ENCODE data around the gene CPNE5. TPM values are rescaled to one million over a fixed set of nuclear protein-coding genes. Genes with fewer than 3 reads are reported as not detected.

CPNE5 gene
- total RNA-seq, 1 experiment from 2014 or later, result 0.42 TPM

GRCh38 chr6:36807143-36807542 is 32.1 kb downstream of the CPNE5 start:
- DNase-seq, result no peak
- no peaks in the 10 kb centered on the region for H3K36me3 ChIP-seq (replicated peaks; ENCODE audit: control insufficient read depth, insufficient read depth, low read length)
- no peak overlapping the region for H3K4me3 ChIP-seq (ENCODE audit: insufficient read depth, low read depth, low read length)
- H3K27me3 ChIP-seq (ENCODE audit: control insufficient read depth, insufficient read depth, low read length), result no peaks in the 10 kb centered on the region

DNA sequence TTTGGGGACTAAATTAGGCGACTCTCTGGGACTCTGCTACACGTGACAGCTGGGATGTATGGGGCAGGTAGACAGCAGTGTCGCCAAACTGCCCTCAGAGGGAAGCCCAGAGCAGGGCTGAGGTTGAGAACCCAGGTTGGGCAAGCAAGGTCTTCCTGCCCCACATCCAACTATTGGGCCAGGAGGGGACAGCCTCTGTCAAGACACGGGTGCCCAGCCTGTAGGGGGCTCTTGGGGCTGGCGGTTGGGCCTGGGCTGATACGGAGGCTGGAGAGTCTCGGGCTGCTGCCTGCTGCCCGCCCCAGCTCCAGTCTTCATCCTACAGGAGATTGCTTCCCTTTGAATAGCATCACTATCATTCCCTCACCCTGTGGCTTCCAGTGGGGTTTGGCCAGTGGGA is 33.3 kb downstream of the CPNE5 start:
- Histone ChIP-seq H3K36me3 (replicated peaks; ENCODE audit: control insufficient read depth, insufficient read depth, low read length) (no peaks in the 10 kb centered on the region), H3K4me3 (ENCODE audit: insufficient read depth, low read depth, low read length) (no peak overlapping the region), H3K27me3 (ENCODE audit: control insufficient read depth, insufficient read depth, low read length) (no peaks in the 10 kb centered on the region)
- DNase-seq, result peak; percentile 81

DNA sequence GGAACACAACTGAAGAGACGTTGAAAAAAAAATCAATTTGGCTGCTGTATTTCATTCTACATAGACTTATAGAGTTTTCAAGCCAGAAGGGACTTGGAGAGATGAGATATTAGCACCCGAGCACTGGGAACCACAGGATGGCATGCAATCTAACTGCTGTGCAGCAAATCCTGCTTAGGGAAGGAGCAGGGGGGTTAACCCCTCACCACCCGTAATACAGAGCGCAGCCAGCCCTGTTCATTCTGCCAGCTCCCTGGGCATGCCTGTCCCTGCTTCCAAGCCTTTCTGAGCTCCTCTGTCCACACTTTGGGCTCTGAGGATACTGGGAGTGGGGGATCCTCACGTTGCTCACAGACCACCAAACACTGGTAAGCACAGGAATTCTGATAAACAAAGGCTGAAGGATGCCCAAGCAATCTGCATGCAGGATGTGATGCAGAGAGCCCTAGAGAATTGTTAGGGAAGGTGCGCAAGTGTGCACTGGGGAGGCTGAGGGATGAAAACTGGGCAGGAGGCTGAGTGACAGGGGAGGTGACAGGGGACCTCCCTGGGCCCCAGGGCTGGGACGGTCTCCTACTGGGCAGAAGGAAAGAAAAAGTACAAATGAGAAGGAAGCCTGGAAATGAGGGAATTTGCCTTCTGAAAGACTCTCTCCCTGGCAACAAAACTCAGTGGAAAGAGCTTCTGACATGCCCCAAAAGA is 34.0 kb downstream of the CPNE5 start:
- Histone ChIP-seq H3K4me3 (ENCODE audit: insufficient read depth, low read depth, low read length) (no peak overlapping the region), H3K27me3 (ENCODE audit: control insufficient read depth, insufficient read depth, low read length) (no peaks in the 10 kb centered on the region), H3K36me3 (replicated peaks; ENCODE audit: control insufficient read depth, insufficient read depth, low read length) (no peaks in the 10 kb centered on the region)
- peak; percentile 66 for DNase-seq

DNA sequence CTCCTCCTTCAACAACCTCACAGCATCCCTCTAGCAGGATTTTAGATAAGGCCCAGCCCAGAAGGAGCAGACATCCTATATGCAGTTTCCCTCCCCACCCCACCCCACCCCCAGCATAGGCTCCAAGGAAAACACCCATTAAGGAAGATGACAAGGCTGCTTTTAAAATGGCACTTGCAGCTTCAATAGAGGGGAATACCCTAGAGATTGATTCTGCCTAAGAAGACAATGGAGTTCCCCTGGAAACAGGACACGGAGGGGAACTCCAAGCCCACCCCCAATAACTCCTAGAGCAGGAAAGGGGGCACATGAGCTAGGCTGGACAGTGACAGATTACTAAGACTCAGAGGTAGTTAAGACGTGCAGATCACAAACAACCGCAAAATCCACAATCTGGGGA is 34.7 kb downstream of the CPNE5 start:
- no peak overlapping the region for H3K4me3 ChIP-seq (ENCODE audit: insufficient read depth, low read depth, low read length)

DNA sequence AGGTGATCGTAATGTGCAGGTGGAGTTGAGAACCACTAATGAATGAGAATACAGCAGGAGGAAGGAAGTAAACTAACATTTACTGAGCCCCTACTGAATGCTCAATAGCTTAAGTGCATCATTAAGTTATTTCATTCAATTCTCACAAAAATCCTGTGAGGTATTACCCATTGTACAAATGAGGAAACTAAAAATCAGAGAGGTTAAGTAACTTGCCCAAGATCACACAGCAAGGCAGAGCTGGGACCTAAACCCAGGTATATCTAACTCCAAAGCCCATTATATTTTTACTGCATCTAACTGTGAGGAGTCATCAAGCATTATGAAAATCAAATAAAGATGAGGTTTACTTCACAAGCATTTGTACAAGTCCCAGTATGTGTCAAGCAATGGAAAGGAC is 35.3 kb downstream of the CPNE5 start:
- Histone ChIP-seq H3K4me3 (ENCODE audit: insufficient read depth, low read depth, low read length) (no peak overlapping the region), H3K36me3 (replicated peaks; ENCODE audit: control insufficient read depth, insufficient read depth, low read length) (no peaks in the 10 kb centered on the region), H3K27me3 (ENCODE audit: control insufficient read depth, insufficient read depth, low read length) (no peaks in the 10 kb centered on the region)
- DNase-seq, result no peak

More for the DNA sequence above, 34.7 kb downstream of the CPNE5 start:
- Histone ChIP-seq H3K36me3 (replicated peaks; ENCODE audit: control insufficient read depth, insufficient read depth, low read length) (no peaks in the 10 kb centered on the region), H3K27me3 (ENCODE audit: control insufficient read depth, insufficient read depth, low read length) (no peaks in the 10 kb centered on the region)
- peak; percentile 64 for DNase-seq

GRCh38 chr6:36803482-36803881 is 35.8 kb downstream of the CPNE5 start:
- no peak for DNase-seq
- Histone ChIP-seq H3K27me3 (ENCODE audit: control insufficient read depth, insufficient read depth, low read length) (no peaks in the 10 kb centered on the region), H3K4me3 (ENCODE audit: insufficient read depth, low read depth, low read length) (no peak overlapping the region), H3K36me3 (replicated peaks; ENCODE audit: control insufficient read depth, insufficient read depth, low read length) (no peaks in the 10 kb centered on the region)

DNA sequence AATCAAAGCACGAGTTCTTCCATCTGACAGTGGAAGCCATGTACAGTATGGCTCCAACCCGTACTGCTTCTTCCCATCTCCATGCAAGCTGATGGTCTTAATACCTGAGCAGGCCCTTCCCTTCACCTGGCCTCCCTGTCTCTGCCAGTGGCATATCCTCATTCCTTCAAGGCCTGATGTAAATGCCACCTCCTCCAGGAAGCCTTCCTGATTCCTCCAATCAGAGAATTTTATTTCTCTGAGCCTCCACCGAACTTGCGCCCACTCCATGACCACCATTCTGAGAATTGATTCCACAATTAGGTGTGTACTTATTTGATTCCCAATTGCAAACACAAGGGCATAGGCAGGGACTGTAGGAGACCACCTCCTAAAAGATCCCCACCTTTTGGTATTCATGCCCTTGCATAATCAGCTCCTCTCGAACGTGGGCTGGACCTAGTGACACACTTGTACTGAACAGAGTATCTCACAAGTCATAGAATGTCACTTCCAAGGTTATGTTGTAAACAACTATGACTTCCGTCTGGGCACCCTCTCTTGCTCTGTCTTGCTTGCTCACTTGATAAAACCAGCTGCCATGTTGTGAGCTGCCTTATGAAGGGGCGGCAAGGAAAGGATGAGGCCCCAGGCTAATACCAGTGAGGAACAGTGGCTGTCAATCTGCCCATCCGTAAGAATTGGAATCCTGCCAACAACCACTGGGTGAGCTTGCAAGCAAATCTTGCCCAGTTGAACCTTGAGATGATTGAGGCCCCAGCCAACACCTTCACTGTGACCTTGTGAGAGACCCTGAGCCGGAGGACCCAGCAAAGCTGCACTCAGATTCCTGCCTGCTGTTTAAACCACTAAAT is 38.8 kb downstream of the CPNE5 start:
- Histone ChIP-seq H3K27me3 (ENCODE audit: control insufficient read depth, insufficient read depth, low read length) (no peaks in the 10 kb centered on the region), H3K4me3 (ENCODE audit: insufficient read depth, low read depth, low read length) (no peak overlapping the region), H3K36me3 (replicated peaks; ENCODE audit: control insufficient read depth, insufficient read depth, low read length) (no peaks in the 10 kb centered on the region)
- DNase-seq, result no peak

GRCh38 chr6:36798852-36799251 is 40.4 kb downstream of the CPNE5 start:
- no peaks in the 10 kb centered on the region for H3K36me3 ChIP-seq (replicated peaks; ENCODE audit: control insufficient read depth, insufficient read depth, low read length)
- no peak for DNase-seq
- H3K4me3 ChIP-seq (ENCODE audit: insufficient read depth, low read depth, low read length), result no peak overlapping the region
- no peaks in the 10 kb centered on the region for H3K27me3 ChIP-seq (ENCODE audit: control insufficient read depth, insufficient read depth, low read length)

DNA sequence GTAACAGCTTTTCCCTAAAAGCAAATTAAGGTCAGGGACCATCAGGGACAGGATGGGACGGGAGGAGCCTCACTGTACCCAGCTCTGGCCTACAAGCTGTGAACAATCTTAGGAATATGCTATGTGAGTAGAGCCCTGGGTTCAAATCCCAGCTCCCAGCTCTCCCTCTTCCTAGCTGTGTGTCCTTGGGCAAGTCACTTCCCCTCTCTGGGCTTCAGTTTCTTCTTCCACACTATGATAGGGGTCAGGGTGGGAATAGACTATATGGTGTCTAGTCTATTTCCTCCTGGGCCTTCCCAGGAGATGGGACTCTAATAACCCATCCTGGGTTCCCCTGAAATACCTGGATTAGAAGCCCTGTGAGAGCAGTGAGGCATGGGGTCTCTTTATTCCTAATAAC is 41.6 kb downstream of the CPNE5 start:
- no peak overlapping the region for H3K4me3 ChIP-seq (ENCODE audit: insufficient read depth, low read depth, low read length)
- H3K36me3 ChIP-seq (replicated peaks; ENCODE audit: control insufficient read depth, insufficient read depth, low read length), result no peaks in the 10 kb centered on the region
- no peak for DNase-seq
- H3K27me3 ChIP-seq (ENCODE audit: control insufficient read depth, insufficient read depth, low read length), result no peaks in the 10 kb centered on the region

- no peaks in the 10 kb centered on the region for H3K27me3 ChIP-seq (ENCODE audit: control insufficient read depth, insufficient read depth, low read length)
- DNase-seq, result no peak
- H3K36me3 ChIP-seq (replicated peaks; ENCODE audit: control insufficient read depth, insufficient read depth, low read length), result no peaks in the 10 kb centered on the region
- no peak overlapping the region for H3K4me3 ChIP-seq (ENCODE audit: insufficient read depth, low read depth, low read length)
These were observed 42.2 kb downstream of the CPNE5 start for GRCh38 chr6:36797055-36797454.

DNA sequence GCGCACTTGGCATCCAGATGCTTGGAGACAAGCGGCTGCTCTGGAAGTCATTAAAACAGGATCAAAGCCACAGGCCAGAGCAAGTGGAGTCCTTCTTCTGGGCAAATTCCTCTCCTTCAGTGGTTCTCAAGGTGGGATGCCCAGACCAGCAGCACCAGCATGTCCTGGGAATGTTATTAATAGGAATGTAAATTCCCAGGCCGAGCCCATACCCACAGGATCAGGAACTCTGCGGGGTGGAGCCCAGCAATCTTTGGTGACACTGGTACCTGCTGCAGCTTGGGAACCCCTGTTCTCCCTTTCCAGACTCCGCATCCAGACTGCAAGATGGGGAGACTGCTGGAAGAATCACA is 44.6 kb downstream of the CPNE5 start:
- Histone ChIP-seq H3K27me3 (ENCODE audit: control insufficient read depth, insufficient read depth, low read length) (no peaks in the 10 kb centered on the region), H3K36me3 (replicated peaks; ENCODE audit: control insufficient read depth, insufficient read depth, low read length) (no peaks in the 10 kb centered on the region), H3K4me3 (ENCODE audit: insufficient read depth, low read depth, low read length) (no peak overlapping the region)
- no peak for DNase-seq

- peak; percentile 77 for DNase-seq
- no peaks in the 10 kb centered on the region for H3K27me3 ChIP-seq (ENCODE audit: control insufficient read depth, insufficient read depth, low read length)
- H3K4me3 ChIP-seq (ENCODE audit: insufficient read depth, low read depth, low read length), result no peak overlapping the region; the same call in 1 of the 2 replicates
- no peaks in the 10 kb centered on the region for H3K36me3 ChIP-seq (replicated peaks; ENCODE audit: control insufficient read depth, insufficient read depth, low read length)
These were observed 45.1 kb downstream of the CPNE5 start for GRCh38 chr6:36793913-36794712.

DNA sequence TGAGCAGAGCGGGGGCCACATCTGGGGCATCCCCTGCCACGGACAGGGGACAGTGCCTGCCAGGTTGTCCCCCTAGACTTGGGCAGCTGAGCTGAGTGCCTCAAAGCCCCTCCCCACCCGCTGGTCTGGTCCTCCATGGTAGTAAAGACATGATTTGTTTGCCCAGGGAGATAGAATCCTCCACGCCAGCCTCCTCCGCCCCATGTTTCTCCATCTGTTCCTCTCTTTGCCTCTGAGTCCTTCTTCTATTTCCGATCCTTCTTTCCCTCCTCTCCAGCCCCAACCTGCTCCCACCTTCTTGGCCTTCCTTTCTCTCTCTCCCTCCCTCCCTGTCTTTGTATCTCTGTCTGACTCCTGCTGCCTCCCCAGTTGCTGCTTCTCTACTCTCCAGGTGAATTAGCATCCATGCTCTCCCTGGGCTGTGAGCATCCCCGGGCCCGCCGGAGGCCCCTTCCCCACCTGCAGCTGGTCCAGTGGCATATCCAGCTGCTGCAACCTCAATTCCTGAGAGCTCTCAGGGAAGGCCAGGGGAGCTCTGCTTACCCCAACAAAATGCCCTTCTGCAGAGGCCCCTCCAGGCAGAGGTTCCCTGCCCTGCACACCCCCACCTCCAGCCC is 45.8 kb downstream of the CPNE5 start:
- H3K4me3 ChIP-seq (ENCODE audit: insufficient read depth, low read depth, low read length), result no peak overlapping the region; the same call in 1 of the 2 replicates
- DNase-seq, result peak; percentile 85
- no peaks in the 10 kb centered on the region for H3K36me3 ChIP-seq (replicated peaks; ENCODE audit: control insufficient read depth, insufficient read depth, low read length)
- no peaks in the 10 kb centered on the region for H3K27me3 ChIP-seq (ENCODE audit: control insufficient read depth, insufficient read depth, low read length)

DNA sequence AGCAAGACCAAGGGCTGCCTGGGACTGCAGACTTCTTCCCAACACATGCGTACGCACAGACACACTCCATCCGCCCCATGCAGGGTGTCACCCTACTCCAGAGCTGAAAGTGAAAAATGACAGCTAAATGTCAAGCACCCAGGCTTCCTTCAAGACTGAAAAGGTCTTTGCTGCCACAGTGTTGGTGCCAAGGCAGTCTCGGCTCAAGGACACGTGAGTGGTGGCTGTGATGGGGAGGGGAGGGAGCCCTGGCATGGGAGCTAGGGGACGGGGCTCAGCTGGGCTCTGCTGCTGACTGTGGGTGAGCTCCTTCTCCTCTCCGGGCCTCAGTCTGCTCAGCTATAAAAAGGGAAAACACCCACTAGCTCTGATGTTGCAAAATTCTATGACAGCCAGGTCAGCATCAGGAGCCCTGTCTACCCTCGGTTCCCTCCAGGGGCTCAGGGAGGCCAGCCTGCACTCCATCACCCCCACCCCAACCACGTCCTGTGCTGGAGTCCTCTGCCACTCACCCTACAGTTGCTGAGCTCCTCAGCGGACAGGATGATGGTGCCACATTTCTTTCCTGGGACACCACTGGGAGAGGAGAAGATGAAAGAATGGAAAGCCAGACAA is 47.6 kb downstream of the CPNE5 start:
- no peak for DNase-seq
- no peaks in the 10 kb centered on the region for H3K27me3 ChIP-seq (ENCODE audit: control insufficient read depth, insufficient read depth, low read length)
- H3K36me3 ChIP-seq (replicated peaks; ENCODE audit: control insufficient read depth, insufficient read depth, low read length), result no peaks in the 10 kb centered on the region
- no peak overlapping the region for H3K4me3 ChIP-seq (ENCODE audit: insufficient read depth, low read depth, low read length)
